H9 (cell line): ENCODE results near the gene TBC1D24. TPM values are rescaled to one million over a fixed set of nuclear protein-coding genes. Genes with fewer than 3 reads are reported as not detected.

Experiments used
- DNase-seq: peaks from one replicate; pipeline ENCODE4 v3.0.0-alpha.2; 2017
- H2AFZ ChIP-seq: one replicate; pipeline ENCODE4 v1.6.1; 2013; ENCODE audit warnings: mild to moderate bottlenecking, low read length, control low read depth, moderate library complexity
- H2AK5ac ChIP-seq: 2 replicates; pipeline ENCODE4 v1.6.1; 2013; ENCODE audit warnings: low read length, control low read depth, mixed read lengths; ENCODE audit not compliant: insufficient read length
- H2BK120ac ChIP-seq: one replicate; pipeline ENCODE4 v1.6.1; 2013; ENCODE audit warnings: low read depth, mild to moderate bottlenecking, low read length, control low read depth, inconsistent platforms; ENCODE audit not compliant: poor library complexity, severe bottlenecking
- H2BK12ac ChIP-seq: 2 replicates; pipeline ENCODE4 v1.6.1; 2013; ENCODE audit warnings: low read length, control low read depth, mixed read lengths, low read depth; ENCODE audit not compliant: insufficient read length
- H2BK15ac ChIP-seq: 2 replicates; pipeline ENCODE4 v1.6.1; 2013; ENCODE audit warnings: low read depth, low read length, control low read depth
- H2BK20ac ChIP-seq: one replicate; pipeline ENCODE4 v1.6.1; 2013; ENCODE audit warnings: low read depth, mild to moderate bottlenecking, low read length, control low read depth, inconsistent platforms; ENCODE audit not compliant: poor library complexity, severe bottlenecking
- H2BK5ac ChIP-seq: 2 replicates; pipeline ENCODE4 v1.6.1; 2013; ENCODE audit warnings: low read length, control low read depth, mixed read lengths; ENCODE audit not compliant: insufficient read length
- H3K14ac ChIP-seq: 2 replicates; pipeline ENCODE4 v1.6.1; 2013; ENCODE audit warnings: low read length, control low read depth; ENCODE audit not compliant: insufficient read depth
- H3K18ac ChIP-seq: 2 replicates; pipeline ENCODE4 v1.6.1; 2013; ENCODE audit warnings: low read depth, mild to moderate bottlenecking, mixed read lengths, low read length, control low read depth; ENCODE audit not compliant: insufficient read length
- H3K23ac ChIP-seq: 2 replicates; pipeline ENCODE4 v1.6.1; 2013; ENCODE audit warnings: low read length, control low read depth, mixed read lengths, low read depth; ENCODE audit not compliant: insufficient read length
- H3K23me2 ChIP-seq: 2 replicates; pipeline ENCODE4 v1.6.1; 2013; ENCODE audit warnings: low read depth, mild to moderate bottlenecking, mixed read lengths, low read length, control low read depth; ENCODE audit not compliant: insufficient read length, poor library complexity, severe bottlenecking
- H3K27ac ChIP-seq: 2 replicates; pipeline ENCODE4 v1.5.1; 2013; ENCODE audit warnings: low read length, control low read depth, mixed read lengths, low read depth; ENCODE audit not compliant: insufficient read length
- H3K27me3 ChIP-seq: 2 replicates; pipeline ENCODE4 v1.6.1; 2013; ENCODE audit warnings: low read length, control low read depth, inconsistent platforms; ENCODE audit not compliant: insufficient read depth
- H3K4ac ChIP-seq: 2 replicates; pipeline ENCODE4 v1.6.1; 2013; ENCODE audit warnings: low read depth, mild to moderate bottlenecking, control low read depth, inconsistent platforms, low read length, moderate library complexity
- H3K4me1 ChIP-seq: 2 replicates; pipeline ENCODE4 v1.6.1; 2013; ENCODE audit warnings: low read length, control low read depth, inconsistent platforms; ENCODE audit not compliant: insufficient read depth
- H3K4me2 ChIP-seq: 2 replicates; pipeline ENCODE4 v1.6.1; 2013; ENCODE audit warnings: low read length, control low read depth, mixed read lengths; ENCODE audit not compliant: insufficient read length, insufficient read depth
- H3K56ac ChIP-seq: 2 replicates; pipeline ENCODE4 v1.6.1; 2013; ENCODE audit warnings: low read depth, mild to moderate bottlenecking, mixed read lengths, low read length, control low read depth; ENCODE audit not compliant: insufficient read length
- H3K79me1 ChIP-seq: 2 replicates; pipeline ENCODE4 v1.6.1; 2013; ENCODE audit warnings: low read depth, mild to moderate bottlenecking, moderate library complexity, low read length, control low read depth, inconsistent platforms; ENCODE audit not compliant: insufficient read depth, poor library complexity, severe bottlenecking
- H3K79me2 ChIP-seq: 2 replicates; pipeline ENCODE4 v1.6.1; 2013; ENCODE audit warnings: low read length, control low read depth, inconsistent platforms; ENCODE audit not compliant: insufficient read depth
- H3K9ac ChIP-seq: 2 replicates; pipeline ENCODE4 v1.6.1; 2013; ENCODE audit warnings: low read length, control low read depth, mixed read lengths; ENCODE audit not compliant: insufficient read length; ENCODE audit errors: extremely low read depth
- H3K9me3 ChIP-seq: one replicate; pipeline ENCODE4 v1.6.1; 2013; ENCODE audit warnings: low read depth, low read length, inconsistent platforms; ENCODE audit not compliant: control insufficient read depth
- H3T11ph ChIP-seq: one replicate; pipeline ENCODE4 v1.6.1; 2013; ENCODE audit warnings: mild to moderate bottlenecking, low read length, control low read depth, inconsistent platforms
- H4K20me1 ChIP-seq: one replicate; pipeline ENCODE4 v1.6.1; 2013; ENCODE audit not compliant: control insufficient read depth, insufficient read length, insufficient read depth
- H4K5ac ChIP-seq: 2 replicates; pipeline ENCODE4 v1.6.1; 2013; ENCODE audit warnings: low read depth, mild to moderate bottlenecking, mixed read lengths, low read length, control low read depth; ENCODE audit not compliant: insufficient read length
- H4K8ac ChIP-seq: replicated peaks from 2 replicates; pipeline ENCODE4 v1.6.1; 2013; ENCODE audit warnings: low read length, control low read depth, mixed read lengths, low read depth; ENCODE audit not compliant: insufficient read length
- H4K91ac ChIP-seq: 2 replicates; pipeline ENCODE4 v1.6.1; 2013; ENCODE audit warnings: low read depth, mild to moderate bottlenecking, moderate library complexity, mixed read lengths, low read length, control low read depth; ENCODE audit not compliant: insufficient read length
- H3K27ac Mint-ChIP-seq, 3 experiments: 2 replicates in 2 of 3; 3 replicates in 1 of 3; pipeline ENCODE4 v1.8.0; 2020 to 2021; ENCODE audit warnings: mixed read lengths in 3 of 3, mild to moderate bottlenecking in 1 of 3, moderate library complexity in 1 of 3
- H3K27me3 Mint-ChIP-seq: 2 replicates; pipeline ENCODE4 v1.8.0; 2021; ENCODE audit warnings: low read depth, mild to moderate bottlenecking, moderate library complexity, mixed read lengths
- H3K36me3 Mint-ChIP-seq, 3 experiments: 2 replicates in 2 of 3; 3 replicates in 1 of 3; pipeline ENCODE4 v1.8.0; 2020 to 2021; ENCODE audit warnings: low read depth in 3 of 3, mixed read lengths in 3 of 3; ENCODE audit not compliant: insufficient read depth in 1 of 3
- H3K4me1 Mint-ChIP-seq, 2 experiments: 2 replicates each; pipeline ENCODE4 v1.8.0; 2020; ENCODE audit warnings: mixed read lengths in 2 of 2
- H3K4me3 Mint-ChIP-seq, 2 experiments: 2 replicates in 1 of 2; 3 replicates in 1 of 2; pipeline ENCODE4 v1.8.0; 2020 to 2021; ENCODE audit warnings: mild to moderate bottlenecking in 2 of 2, mixed read lengths in 2 of 2, moderate library complexity in 1 of 2
- H3K9me3 Mint-ChIP-seq, 2 experiments: 2 replicates in 1 of 2; 3 replicates in 1 of 2; pipeline ENCODE4 v1.8.0; 2020; ENCODE audit warnings: mild to moderate bottlenecking in 2 of 2, mixed read lengths in 2 of 2, moderate library complexity in 1 of 2
- WGBS: extraction: QIAGEN DNeasy Blood & Tissue Kit; methylation state at CpG from one replicate; pipeline ENCODE4 v1.1.7; 2013; ENCODE audit warnings: missing lambda C conversion rate, low lambda C conversion rate, mixed read lengths; ENCODE audit not compliant: insufficient read length; ENCODE audit errors: extremely low coverage; 5-methylcytosine and 5-hydroxymethylcytosine counted together
- total RNA-seq: library from RNA; stranded (reverse); gene quantifications from 2 replicates; pipeline ENCODE4 v1.2.1, GENCODE V29; 2021
- TF ChIP-seq, protein P1 (sequence below): fragments of 200-600 bp; sonication (generic); conservative IDR thresholded peaks from 3 replicates; pipeline ENCODE4 v1.8.0; 2021; ENCODE audit warnings: antibody characterized with exemption, mild to moderate bottlenecking

Gene TBC1D24
- total RNA-seq, 1 experiment from 2014 or later = 19.0 TPM

DNA sequence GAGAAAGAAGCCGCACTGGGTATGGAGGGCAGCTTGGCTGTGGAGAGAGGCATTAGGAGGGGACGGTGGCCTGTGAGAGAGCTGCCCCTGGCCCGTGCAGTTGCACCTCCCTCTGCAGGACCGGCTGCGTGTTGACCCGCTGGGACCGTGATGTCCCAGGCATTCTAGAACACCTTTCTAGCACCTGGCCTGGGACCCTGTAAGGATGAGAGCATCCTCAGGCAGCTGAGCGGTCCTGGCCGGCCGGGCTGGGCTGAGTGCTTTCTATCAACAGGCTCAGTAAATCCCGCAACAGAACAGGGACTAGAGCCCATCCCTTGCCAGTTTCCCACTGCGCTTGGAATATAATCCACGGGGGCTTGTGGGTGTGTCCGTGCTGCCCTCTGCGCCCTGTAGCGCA is 14.7 kb downstream of the TBC1D24 start:
- H3K27me3 Mint-ChIP-seq = no peaks in the 10 kb centered on the region
- Histone ChIP-seq H3K79me1 (no peaks in the 10 kb centered on the region), H3K4ac (no peak overlapping the region)

More for the DNA sequence above, 14.7 kb downstream of the TBC1D24 start:
- no peak overlapping the region for H3K18ac ChIP-seq
- DNase-seq = no peak
- H4K91ac ChIP-seq = no peak overlapping the region
- no peak overlapping the region for H2BK20ac ChIP-seq
- H2BK120ac ChIP-seq = no peak overlapping the region
- Mint-ChIP-seq H3K9me3 (no peaks in the 10 kb centered on the region), H3K27ac (no peak overlapping the region), H3K36me3 (no peaks in the 10 kb centered on the region), H3K4me1 (peaks cover 9 to 13% of the 10 kb centered on the region in 2 experiments), H3K4me3 (no peak overlapping the region)
- H4K20me1 ChIP-seq = no peaks in the 10 kb centered on the region
- no peaks in the 10 kb centered on the region for H3K27me3 ChIP-seq
- WGBS = no CpG with 5 or more reads among the region's 16 CpGs
- no peak overlapping the region for H3K4me2 ChIP-seq
- H4K8ac ChIP-seq = no peak overlapping the region
- no peak overlapping the region for H4K5ac ChIP-seq
- no peak overlapping the region for H2BK12ac ChIP-seq
- H3K4me1 ChIP-seq = no peaks in the 10 kb centered on the region
- H3K56ac ChIP-seq = no peak overlapping the region
- H2AFZ ChIP-seq = no peak overlapping the region
- H3K23me2 ChIP-seq = no peaks in the 10 kb centered on the region
- no peak overlapping the region for H3K23ac ChIP-seq
- no peak overlapping the region for H3K9ac ChIP-seq
- no peak overlapping the region for H3K14ac ChIP-seq
- no peak overlapping the region for H3T11ph ChIP-seq
- no peaks in the 10 kb centered on the region for H3K79me2 ChIP-seq
- H2BK5ac ChIP-seq = no peak overlapping the region
- H2BK15ac ChIP-seq = no peak overlapping the region
- no peak overlapping the region for H3K27ac ChIP-seq
- H3K9me3 ChIP-seq = no peaks in the 10 kb centered on the region
- no peak overlapping the region for H2AK5ac ChIP-seq
- TF ChIP-seq, protein P1, sequence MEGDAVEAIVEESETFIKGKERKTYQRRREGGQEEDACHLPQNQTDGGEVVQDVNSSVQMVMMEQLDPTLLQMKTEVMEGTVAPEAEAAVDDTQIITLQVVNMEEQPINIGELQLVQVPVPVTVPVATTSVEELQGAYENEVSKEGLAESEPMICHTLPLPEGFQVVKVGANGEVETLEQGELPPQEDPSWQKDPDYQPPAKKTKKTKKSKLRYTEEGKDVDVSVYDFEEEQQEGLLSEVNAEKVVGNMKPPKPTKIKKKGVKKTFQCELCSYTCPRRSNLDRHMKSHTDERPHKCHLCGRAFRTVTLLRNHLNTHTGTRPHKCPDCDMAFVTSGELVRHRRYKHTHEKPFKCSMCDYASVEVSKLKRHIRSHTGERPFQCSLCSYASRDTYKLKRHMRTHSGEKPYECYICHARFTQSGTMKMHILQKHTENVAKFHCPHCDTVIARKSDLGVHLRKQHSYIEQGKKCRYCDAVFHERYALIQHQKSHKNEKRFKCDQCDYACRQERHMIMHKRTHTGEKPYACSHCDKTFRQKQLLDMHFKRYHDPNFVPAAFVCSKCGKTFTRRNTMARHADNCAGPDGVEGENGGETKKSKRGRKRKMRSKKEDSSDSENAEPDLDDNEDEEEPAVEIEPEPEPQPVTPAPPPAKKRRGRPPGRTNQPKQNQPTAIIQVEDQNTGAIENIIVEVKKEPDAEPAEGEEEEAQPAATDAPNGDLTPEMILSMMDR = no peak
